Hepatocyte (in vitro differentiated cells): ENCODE measurements around the gene CBY2. TPM values are rescaled to one million over a fixed set of nuclear protein-coding genes. Genes with fewer than 3 reads are reported as not detected.

Experiments
- DNase-seq: peaks from one replicate; pipeline ENCODE4 v3.0.0-alpha.2; 2016; ENCODE audit warnings: low spot score
- H2AFZ ChIP-seq: fragments of 200-600 bp; sonication (generic); 2 replicates; pipeline ENCODE4 v1.6.0; 2016; ENCODE audit warnings: antibody characterized with exemption, mild to moderate bottlenecking
- H3K27ac ChIP-seq: fragments of 200-600 bp; sonication (generic); 2 replicates; pipeline ENCODE4 v1.5.1; 2016; ENCODE audit warnings: mild to moderate bottlenecking
- H3K27me3 ChIP-seq: fragments of 200-600 bp; sonication (generic); 2 replicates; pipeline ENCODE4 v1.6.1; 2016
- H3K36me3 ChIP-seq: fragments of 200-600 bp; sonication (generic); replicated peaks from 2 replicates; pipeline ENCODE4 v1.5.1; 2016; ENCODE audit warnings: low read depth; ENCODE audit not compliant: insufficient read depth
- H3K4me1 ChIP-seq: fragments of 200-600 bp; sonication (generic); 2 replicates; pipeline ENCODE4 v1.5.1; 2016; ENCODE audit warnings: mild to moderate bottlenecking, moderate library complexity; ENCODE audit not compliant: insufficient read depth
- H3K4me2 ChIP-seq: fragments of 200-600 bp; sonication (generic); 2 replicates; pipeline ENCODE4 v1.6.0; 2016
- H3K4me3 ChIP-seq: fragments of 200-600 bp; sonication (generic); 2 replicates; pipeline ENCODE4 v1.5.1; 2016; ENCODE audit warnings: mild to moderate bottlenecking
- H3K79me2 ChIP-seq: fragments of 200-600 bp; sonication (generic); 2 replicates; pipeline ENCODE4 v1.6.0; 2017; ENCODE audit warnings: mild to moderate bottlenecking
- H3K9me2 ChIP-seq: fragments of 200-600 bp; sonication (generic); replicated peaks from 2 replicates; pipeline ENCODE4 v1.6.0; 2017; ENCODE audit warnings: mild to moderate bottlenecking; ENCODE audit not compliant: insufficient read depth
- H3K9me3 ChIP-seq: fragments of 200-600 bp; sonication (generic); 2 replicates; pipeline ENCODE4 v1.5.1; 2016; ENCODE audit warnings: low read depth, mild to moderate bottlenecking
- H4K20me1 ChIP-seq: fragments of 200-600 bp; sonication (generic); 2 replicates; pipeline ENCODE4 v1.6.0; 2016; ENCODE audit warnings: mild to moderate bottlenecking; ENCODE audit not compliant: insufficient read depth, poor library complexity, severe bottlenecking
- EZH2 ChIP-seq: fragments of 200-600 bp; sonication (generic); IDR thresholded peaks from 2 replicates; pipeline ENCODE4 v1.6.1; 2016; ENCODE audit warnings: antibody characterized with exemption, mild to moderate bottlenecking, borderline replicate concordance
- EZH2phosphoT487 ChIP-seq: fragments of 200-600 bp; sonication (generic); IDR thresholded peaks from one replicate; pipeline ENCODE4 v1.6.1; 2018; ENCODE audit warnings: antibody characterized with exemption, mild to moderate bottlenecking, low read depth, moderate library complexity; ENCODE audit not compliant: unreplicated experiment, severe bottlenecking
- WGBS: methylation state at CpG from one replicate; pipeline ENCODE4 v1.1.6; 2016; ENCODE audit warnings: low lambda C conversion rate; ENCODE audit errors: missing lambda C conversion rate; 5-methylcytosine and 5-hydroxymethylcytosine counted together
- polyA plus RNA-seq: library from polyadenylated mRNA; unstranded; fragments of >200 nt; fragmentation: Nextera tagmentation; extraction: Ambion mirVana; gene quantifications from 2 replicates; pipeline ENCODE4 v1.2.1, GENCODE V29; 2016
- total RNA-seq: library from RNA; depleted of rRNA; stranded (reverse); fragments of >200 nt; gene quantifications from 2 replicates; pipeline ENCODE4 v1.2.3, GENCODE V29; 2014
- TF ChIP-seq, protein P1 (sequence below): fragments of 200-600 bp; sonication (generic); IDR thresholded peaks from 2 replicates; pipeline ENCODE4 v1.5.1; 2016; ENCODE audit warnings: antibody characterized with exemption, mild to moderate bottlenecking; ENCODE audit not compliant: poor library complexity

CBY2 gene
- total and polyA plus RNA-seq, 2 experiments from 2014 or later: not detected

DNA sequence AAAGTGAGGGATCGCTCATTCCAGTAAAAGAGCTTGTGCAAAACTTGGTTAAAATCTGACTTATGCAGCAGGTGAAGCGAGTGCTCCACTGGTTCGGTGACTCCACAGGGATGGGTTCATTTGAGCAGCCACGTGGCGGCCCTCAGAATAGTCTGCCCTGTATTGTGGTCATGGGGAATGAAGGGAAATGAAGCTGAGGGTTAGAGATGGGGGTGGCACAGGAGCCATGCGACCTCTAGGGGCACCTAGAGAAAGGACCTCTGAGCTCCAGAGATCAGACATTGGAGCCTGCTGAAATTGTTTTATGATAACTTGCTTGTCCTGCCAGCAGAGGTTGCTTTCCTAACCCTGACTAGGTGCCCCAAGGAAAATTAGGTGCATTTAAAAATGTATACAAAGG is 26.6 kb downstream of the CBY2 start:
- Histone ChIP-seq H3K27ac (no peak overlapping the region), H4K20me1 (no peaks in the 10 kb centered on the region), H3K4me3 (no peak overlapping the region), H3K9me2 (no peaks in the 10 kb centered on the region), H3K4me2 (no peak overlapping the region), H3K9me3 (no peaks in the 10 kb centered on the region), H3K79me2 (no peaks in the 10 kb centered on the region), H2AFZ (no peak overlapping the region), H3K36me3 (no peaks in the 10 kb centered on the region), H3K27me3 (peaks cover 4% of the 10 kb centered on the region), H3K4me1 (no peaks in the 10 kb centered on the region)
- TF ChIP-seq, protein P1, sequence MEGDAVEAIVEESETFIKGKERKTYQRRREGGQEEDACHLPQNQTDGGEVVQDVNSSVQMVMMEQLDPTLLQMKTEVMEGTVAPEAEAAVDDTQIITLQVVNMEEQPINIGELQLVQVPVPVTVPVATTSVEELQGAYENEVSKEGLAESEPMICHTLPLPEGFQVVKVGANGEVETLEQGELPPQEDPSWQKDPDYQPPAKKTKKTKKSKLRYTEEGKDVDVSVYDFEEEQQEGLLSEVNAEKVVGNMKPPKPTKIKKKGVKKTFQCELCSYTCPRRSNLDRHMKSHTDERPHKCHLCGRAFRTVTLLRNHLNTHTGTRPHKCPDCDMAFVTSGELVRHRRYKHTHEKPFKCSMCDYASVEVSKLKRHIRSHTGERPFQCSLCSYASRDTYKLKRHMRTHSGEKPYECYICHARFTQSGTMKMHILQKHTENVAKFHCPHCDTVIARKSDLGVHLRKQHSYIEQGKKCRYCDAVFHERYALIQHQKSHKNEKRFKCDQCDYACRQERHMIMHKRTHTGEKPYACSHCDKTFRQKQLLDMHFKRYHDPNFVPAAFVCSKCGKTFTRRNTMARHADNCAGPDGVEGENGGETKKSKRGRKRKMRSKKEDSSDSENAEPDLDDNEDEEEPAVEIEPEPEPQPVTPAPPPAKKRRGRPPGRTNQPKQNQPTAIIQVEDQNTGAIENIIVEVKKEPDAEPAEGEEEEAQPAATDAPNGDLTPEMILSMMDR: peak; percentile 24
- TF ChIP-seq EZH2phosphoT487: no peak
- TF ChIP-seq EZH2: no peak
- peak; percentile 22 for DNase-seq
- 56% methylated on average over 6 of the region's 6 CpGs for WGBS

DNA sequence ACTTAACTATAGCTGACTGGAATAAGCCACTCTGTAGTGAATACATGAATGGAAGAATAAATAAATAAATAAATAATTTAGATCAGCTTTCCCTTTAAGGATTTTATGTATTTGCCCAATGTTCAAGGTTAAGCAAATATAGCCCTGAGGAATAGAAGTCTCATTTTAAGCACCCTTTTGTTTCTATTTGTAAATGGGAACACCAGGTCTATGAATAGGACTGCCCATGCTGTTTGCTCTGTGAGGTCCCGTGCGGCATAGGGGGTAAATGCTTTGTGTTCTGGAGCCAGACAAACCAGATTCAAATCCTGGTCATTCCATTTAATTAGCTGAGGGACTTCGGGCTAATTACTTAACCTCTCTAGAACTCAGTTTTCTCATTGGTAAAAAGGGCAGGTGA is 29.3 kb downstream of the CBY2 start:
- H3K9me3 ChIP-seq: no peaks in the 10 kb centered on the region
- no peak overlapping the region for H3K27ac ChIP-seq
- peaks cover 4% of the 10 kb centered on the region for H3K27me3 ChIP-seq
- no peak for DNase-seq
- 63% methylated on average over 3 of the region's 3 CpGs for WGBS
- no peaks in the 10 kb centered on the region for H4K20me1 ChIP-seq
- H3K4me1 ChIP-seq: no peaks in the 10 kb centered on the region
- H3K4me2 ChIP-seq: no peak overlapping the region
- no peak overlapping the region for H2AFZ ChIP-seq
- no peaks in the 10 kb centered on the region for H3K9me2 ChIP-seq
- H3K4me3 ChIP-seq: no peak overlapping the region
- H3K79me2 ChIP-seq: no peaks in the 10 kb centered on the region
- TF ChIP-seq EZH2 (no peak), EZH2phosphoT487 (no peak)
- TF ChIP-seq, protein P1: no peak
- no peaks in the 10 kb centered on the region for H3K36me3 ChIP-seq

DNA sequence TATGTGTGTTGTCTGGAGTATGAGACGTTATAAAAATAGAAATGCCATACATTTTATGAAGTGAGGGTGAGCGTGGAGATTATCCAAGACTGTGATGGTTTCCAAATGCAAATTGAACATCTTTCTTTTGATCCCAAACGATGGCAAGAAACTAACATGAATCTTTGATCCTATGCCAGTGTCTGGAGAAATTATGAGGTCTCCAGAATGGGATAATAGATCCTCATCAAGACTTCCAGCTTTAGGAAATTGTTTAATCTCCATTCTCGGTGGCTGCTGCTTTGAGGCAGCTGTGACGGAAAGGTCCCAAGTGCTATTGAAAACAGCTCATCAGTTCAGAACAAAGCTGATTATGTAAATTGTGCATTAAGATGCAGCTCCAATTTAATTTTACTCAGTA is 30.8 kb downstream of the CBY2 start:
- Histone ChIP-seq H3K27ac (no peak overlapping the region), H3K9me3 (no peaks in the 10 kb centered on the region), H3K4me2 (no peak overlapping the region), H3K36me3 (no peaks in the 10 kb centered on the region), H3K4me3 (no peak overlapping the region), H3K79me2 (no peaks in the 10 kb centered on the region), H3K4me1 (no peaks in the 10 kb centered on the region), H2AFZ (no peak overlapping the region), H3K27me3 (peaks cover 4% of the 10 kb centered on the region), H3K9me2 (no peaks in the 10 kb centered on the region), H4K20me1 (no peaks in the 10 kb centered on the region)
- DNase-seq: no peak
- 64% methylated on average over 5 of the region's 5 CpGs for WGBS
- TF ChIP-seq EZH2phosphoT487 (no peak), EZH2 (no peak)
- TF ChIP-seq, protein P1: no peak

DNA sequence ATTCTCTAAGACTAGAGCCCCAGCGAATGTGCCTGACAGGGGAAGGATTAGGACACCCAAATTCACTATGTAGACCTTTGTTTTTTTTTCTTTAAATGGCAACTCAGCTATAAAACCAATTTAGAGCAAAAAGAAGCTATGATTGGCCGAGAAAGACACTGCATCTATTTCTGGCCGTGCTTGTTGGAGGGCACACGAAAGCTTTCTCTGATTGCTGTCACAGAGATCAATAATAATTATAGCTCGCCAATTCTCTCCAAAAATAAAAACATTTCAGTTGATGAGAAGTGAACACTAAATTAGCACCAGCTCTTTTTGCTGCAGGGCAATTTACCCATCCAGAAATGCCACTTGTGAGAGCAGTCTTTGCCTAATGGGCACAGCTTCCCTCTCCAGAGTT is 31.2 kb downstream of the CBY2 start:
- Histone ChIP-seq H3K9me2 (no peaks in the 10 kb centered on the region), H3K27ac (no peak overlapping the region), H3K4me2 (no peak overlapping the region), H3K79me2 (no peaks in the 10 kb centered on the region), H3K27me3 (peaks cover 4% of the 10 kb centered on the region), H3K9me3 (no peaks in the 10 kb centered on the region), H3K36me3 (no peaks in the 10 kb centered on the region), H4K20me1 (no peaks in the 10 kb centered on the region), H2AFZ (no peak overlapping the region), H3K4me3 (no peak overlapping the region), H3K4me1 (no peaks in the 10 kb centered on the region)
- DNase-seq: no peak
- 86% methylated on average over 5 of the region's 5 CpGs for WGBS
- TF ChIP-seq EZH2phosphoT487 (no peak), EZH2 (no peak)
- TF ChIP-seq, protein P1: no peak
